ENCODE data around the gene KRTAP1-1. TPM values are rescaled to one million over a fixed set of nuclear protein-coding genes. Genes with fewer than 3 reads are reported as not detected.

Gene KRTAP1-1
- total and polyA plus RNA-seq, 2 of the 4 experiments (the other 2 are of a cell fraction), result 0.90 to 1.2 TPM

DNA sequence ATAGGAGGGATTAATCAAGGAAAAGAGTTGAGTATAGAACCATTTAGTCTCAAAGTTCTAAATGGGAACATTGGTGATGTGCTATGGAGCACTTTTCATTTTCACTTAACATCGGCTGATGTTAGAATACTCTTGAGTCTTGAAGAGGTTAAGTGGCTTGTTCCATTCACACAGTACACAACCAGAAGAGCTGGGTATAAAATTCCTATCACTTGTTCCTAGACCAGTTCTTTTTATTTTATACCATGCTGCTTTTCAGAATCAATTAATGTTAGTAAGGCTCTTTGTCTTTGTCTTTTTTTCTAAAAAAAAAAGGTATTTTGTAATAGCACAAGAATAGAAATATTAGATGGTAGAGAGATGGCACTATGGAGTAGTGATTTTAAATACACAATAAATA lies 1.7 kb upstream of the KRTAP1-1 start:
- H2AFZ ChIP-seq (replicated peaks; ENCODE audit: low read length, poor library complexity), result no peak overlapping the region
- H2BK5ac ChIP-seq (ENCODE audit: low read depth, low read length, poor library complexity, severe bottlenecking), result no peak overlapping the region
- no peaks in the 10 kb centered on the region for H3K27me3 ChIP-seq (ENCODE audit: control insufficient read depth, insufficient read depth, low read length)
- ATAC-seq (ENCODE audit: low read depth) (no peak), DNase-seq (no peak)
- WGBS, 2 experiments (ENCODE audit: extremely low coverage in 2 of 2, insufficient read length in 1 of 2), result no CpG with 5 or more reads among the region's 1 CpG
- no peak overlapping the region for H2AK5ac ChIP-seq (ENCODE audit: low read depth, low read length)
- H4K8ac ChIP-seq (ENCODE audit: low read depth in 2 of 2, low read length in 2 of 2), result no peak overlapping the region
- no peak overlapping the region for H3K14ac ChIP-seq (replicated peaks; ENCODE audit: low read depth, low read length)
- H4K91ac ChIP-seq (ENCODE audit: insufficient read depth, low read depth, low read length), result no peak overlapping the region
- H3K56ac ChIP-seq (ENCODE audit: extremely low read depth, insufficient read depth, low read length), result no peak overlapping the region
- H2BK120ac ChIP-seq (ENCODE audit: low read depth, low read length), result no peak overlapping the region
- H3K4ac ChIP-seq (ENCODE audit: low read depth, low read length), result no peak overlapping the region
- H3K4me3 ChIP-seq (ENCODE audit: insufficient read depth, low read depth, low read length), result no peak overlapping the region
- intact Hi-C loops (cut with micrococcal nuclease), result no loop called here
- H2BK15ac ChIP-seq (ENCODE audit: low read depth, low read length), result no peak overlapping the region
- H2AK9ac ChIP-seq (replicated peaks; ENCODE audit: low read depth, low read length, poor library complexity), result no peak overlapping the region
- no peaks in the 10 kb centered on the region for H3K36me3 ChIP-seq (ENCODE audit: control insufficient read depth, insufficient read depth, low read length)
- H3K18ac ChIP-seq (ENCODE audit: low read depth, low read length), result no peak overlapping the region
- dilution Hi-C loops (cut with HindIII; ENCODE audit: low sequenced_read_pairs, unreplicated experiment), result no loop called here
- BruUV-seq (replicated peaks), result no TSS peak
- no peaks in the 10 kb centered on the region for H4K20me1 ChIP-seq (ENCODE audit: insufficient read depth, low read length)
- H3K9me1 ChIP-seq (ENCODE audit: insufficient read depth, low read length), result peaks cover 7% of the 10 kb centered on the region; the same call in 1 of the 2 replicates
- no peak overlapping the region for H3K9ac ChIP-seq (ENCODE audit: low read depth, low read length)
- TF ChIP-seq MXI1 (IDR thresholded peaks at IDR 0.05; ENCODE audit: borderline replicate concordance, low read depth, low read length) (no peak), MAZ (IDR thresholded peaks at IDR 0.05; ENCODE audit: borderline replicate concordance, low read depth, low read length) (no peak), POLR2A (IDR thresholded peaks at IDR 0.05; ENCODE audit: low read depth, low read length) (no peak), MAFK (IDR thresholded peaks at IDR 0.05; ENCODE audit: low read depth, low read length) (no peak), FOS (IDR thresholded peaks at IDR 0.05; ENCODE audit: low read depth, low read length) (no peak), BHLHE40 (IDR thresholded peaks at IDR 0.05; ENCODE audit: low read depth, low read length) (no peak), SMC3 (IDR thresholded peaks at IDR 0.05; ENCODE audit: low read depth, low read length) (no peak), RAD21 (IDR thresholded peaks at IDR 0.05; ENCODE audit: low read length) (no peak), CHD1 (IDR thresholded peaks at IDR 0.05; ENCODE audit: low read depth, low read length) (no peak), RCOR1 (IDR thresholded peaks at IDR 0.05; ENCODE audit: insufficient replicate concordance, low read length) (no peak), NFE2L2 (IDR thresholded peaks at IDR 0.05; ENCODE audit: low read depth, low read length) (no peak)
- TF ChIP-seq, protein P1, sequence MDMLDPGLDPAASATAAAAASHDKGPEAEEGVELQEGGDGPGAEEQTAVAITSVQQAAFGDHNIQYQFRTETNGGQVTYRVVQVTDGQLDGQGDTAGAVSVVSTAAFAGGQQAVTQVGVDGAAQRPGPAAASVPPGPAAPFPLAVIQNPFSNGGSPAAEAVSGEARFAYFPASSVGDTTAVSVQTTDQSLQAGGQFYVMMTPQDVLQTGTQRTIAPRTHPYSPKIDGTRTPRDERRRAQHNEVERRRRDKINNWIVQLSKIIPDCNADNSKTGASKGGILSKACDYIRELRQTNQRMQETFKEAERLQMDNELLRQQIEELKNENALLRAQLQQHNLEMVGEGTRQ (IDR thresholded peaks at IDR 0.05; ENCODE audit: low read depth, low read length), result no peak
- TF ChIP-seq, protein P2, sequence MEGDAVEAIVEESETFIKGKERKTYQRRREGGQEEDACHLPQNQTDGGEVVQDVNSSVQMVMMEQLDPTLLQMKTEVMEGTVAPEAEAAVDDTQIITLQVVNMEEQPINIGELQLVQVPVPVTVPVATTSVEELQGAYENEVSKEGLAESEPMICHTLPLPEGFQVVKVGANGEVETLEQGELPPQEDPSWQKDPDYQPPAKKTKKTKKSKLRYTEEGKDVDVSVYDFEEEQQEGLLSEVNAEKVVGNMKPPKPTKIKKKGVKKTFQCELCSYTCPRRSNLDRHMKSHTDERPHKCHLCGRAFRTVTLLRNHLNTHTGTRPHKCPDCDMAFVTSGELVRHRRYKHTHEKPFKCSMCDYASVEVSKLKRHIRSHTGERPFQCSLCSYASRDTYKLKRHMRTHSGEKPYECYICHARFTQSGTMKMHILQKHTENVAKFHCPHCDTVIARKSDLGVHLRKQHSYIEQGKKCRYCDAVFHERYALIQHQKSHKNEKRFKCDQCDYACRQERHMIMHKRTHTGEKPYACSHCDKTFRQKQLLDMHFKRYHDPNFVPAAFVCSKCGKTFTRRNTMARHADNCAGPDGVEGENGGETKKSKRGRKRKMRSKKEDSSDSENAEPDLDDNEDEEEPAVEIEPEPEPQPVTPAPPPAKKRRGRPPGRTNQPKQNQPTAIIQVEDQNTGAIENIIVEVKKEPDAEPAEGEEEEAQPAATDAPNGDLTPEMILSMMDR (conservative IDR thresholded peaks at IDR 0.05; ENCODE audit: low read depth, low read length), result no peak
- POLR2A ChIA-PET (ENCODE audit: unreplicated experiment), result no interaction called here
- H3K27ac ChIP-seq (ENCODE audit: insufficient read depth, low read length), result no peak overlapping the region
- CTCF ChIA-PET, result no interaction called here
- no peak overlapping the region for H3K23ac ChIP-seq (ENCODE audit: low read depth, low read length)
- H3K79me1 ChIP-seq (ENCODE audit: low read depth in 1 of 2, low read length in 2 of 2), result no peaks in the 10 kb centered on the region
- H3K4me2 ChIP-seq (ENCODE audit: low read depth, low read length), result no peak overlapping the region
- H3K9me3 ChIP-seq (ENCODE audit: control insufficient read depth, insufficient read depth, low read length), result no peaks in the 10 kb centered on the region
- H4K5ac ChIP-seq (ENCODE audit: low read depth, low read length), result no peak overlapping the region
- H3K4me1 ChIP-seq (ENCODE audit: control insufficient read depth, insufficient read depth, low read length), result peaks cover 2% of the 10 kb centered on the region; the same call in 1 of the 2 replicates
- no peak overlapping the region for H2BK20ac ChIP-seq (ENCODE audit: low read depth, low read length)
- in situ Hi-C loops (cut with MboI; ENCODE audit: low sequenced_read_pairs), result no loop called here
